Karpas-422 (cell line): ENCODE measurements around the gene DYNC1I1. TPM values are rescaled to one million over a fixed set of nuclear protein-coding genes. Genes with fewer than 3 reads are reported as not detected.

ENCODE experiments used
- DNase-seq: peaks from one replicate; pipeline ENCODE4 v3.0.0-alpha.2; 2015
- H2AFZ ChIP-seq: fragments of 200-600 bp; sonication (generic); 2 replicates; pipeline ENCODE4 v1.6.1; 2014; ENCODE audit warnings: antibody characterized with exemption, low read length, mixed read lengths
- H3K27ac ChIP-seq: fragments of 200-600 bp; sonication (generic); 2 replicates; pipeline ENCODE4 v1.5.1; 2014; ENCODE audit warnings: mild to moderate bottlenecking, low read length, moderate library complexity
- H3K27me3 ChIP-seq: fragments of 200-600 bp; sonication (generic); 2 replicates; pipeline ENCODE4 v1.6.1; 2014; ENCODE audit warnings: low read length, mixed read lengths
- H3K36me3 ChIP-seq: fragments of 200-600 bp; sonication (generic); 2 replicates; pipeline ENCODE4 v1.6.1; 2014; ENCODE audit warnings: low read length, mixed read lengths; ENCODE audit not compliant: insufficient read depth
- H3K4me1 ChIP-seq: fragments of 200-600 bp; sonication (generic); 2 replicates; pipeline ENCODE4 v1.6.1; 2014; ENCODE audit warnings: mild to moderate bottlenecking, low read length, mixed read lengths
- H3K4me2 ChIP-seq: fragments of 200-600 bp; sonication (generic); 2 replicates; pipeline ENCODE4 v1.6.1; 2014; ENCODE audit warnings: low read length, low read depth, mild to moderate bottlenecking; ENCODE audit not compliant: poor library complexity, severe bottlenecking
- H3K4me3 ChIP-seq: fragments of 200-600 bp; sonication (generic); 2 replicates; pipeline ENCODE4 v1.5.1; 2014; ENCODE audit warnings: mild to moderate bottlenecking, antibody characterized with exemption, low read length, mixed read lengths
- H3K79me2 ChIP-seq: fragments of 200-600 bp; sonication (generic); 2 replicates; pipeline ENCODE4 v1.6.1; 2014; ENCODE audit warnings: mild to moderate bottlenecking, low read length, mixed read lengths
- H3K9ac ChIP-seq: fragments of 200-600 bp; sonication (generic); 2 replicates; pipeline ENCODE4 v1.6.0; 2014; ENCODE audit warnings: low read length
- H3K9me2 ChIP-seq: fragments of 200-600 bp; sonication (generic), shearing (Covaris generic); replicated peaks from 2 replicates; pipeline ENCODE4 v1.6.0; 2014; ENCODE audit warnings: mild to moderate bottlenecking, low read length, moderate library complexity; ENCODE audit not compliant: insufficient read depth
- H3K9me3 ChIP-seq: fragments of 300-700, 200-600 bp; sonication (generic); 2 replicates; pipeline ENCODE4 v1.6.1; 2014; ENCODE audit warnings: low read length, mixed read lengths
- H4K20me1 ChIP-seq: fragments of 200-600 bp; sonication (generic); 2 replicates; pipeline ENCODE4 v1.6.1; 2014; ENCODE audit warnings: mild to moderate bottlenecking, antibody characterized with exemption, low read length, low read depth; ENCODE audit not compliant: insufficient read depth
- total RNA-seq: library from RNA; depleted of rRNA; stranded (reverse); fragments of >200 nt; shearing (Covaris generic); gene quantifications from 2 replicates; pipeline ENCODE4 v1.2.3, GENCODE V29; 2014; ENCODE audit warnings: low replicate concordance

DYNC1I1 gene
- total RNA-seq, 1 experiment from 2014 or later: not detected

DNA sequence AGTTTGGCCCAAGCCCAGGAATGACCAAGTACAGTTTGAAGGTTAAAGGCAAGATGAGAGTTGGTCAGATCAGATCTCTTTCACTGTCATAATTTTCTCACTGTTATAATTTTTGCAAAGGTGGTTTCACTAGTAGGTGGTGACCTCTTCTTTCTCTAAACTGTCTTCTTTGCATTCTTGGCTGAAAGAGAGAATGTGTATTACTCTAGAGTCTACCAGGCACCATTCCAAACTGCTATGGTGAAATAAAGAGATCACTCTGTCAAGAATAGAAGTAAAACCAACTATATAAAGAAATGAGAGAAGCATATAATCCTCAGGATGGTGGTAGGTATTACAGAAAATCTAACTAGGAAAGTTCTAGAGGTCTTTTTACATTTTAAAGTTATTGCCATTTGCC lies 72.7 kb downstream of the DYNC1I1 start:
- DNase-seq: no peak
- no peak overlapping the region for H3K4me3 ChIP-seq
- H3K4me1 ChIP-seq: no peaks in the 10 kb centered on the region
- H3K9me2 ChIP-seq: no peaks in the 10 kb centered on the region
- no peak overlapping the region for H2AFZ ChIP-seq
- H3K27ac ChIP-seq: no peak overlapping the region
- H3K9ac ChIP-seq: no peak overlapping the region
- no peaks in the 10 kb centered on the region for H4K20me1 ChIP-seq
- no peaks in the 10 kb centered on the region for H3K9me3 ChIP-seq
- H3K27me3 ChIP-seq: no peaks in the 10 kb centered on the region
- no peaks in the 10 kb centered on the region for H3K79me2 ChIP-seq
- H3K4me2 ChIP-seq: no peak overlapping the region
- no peaks in the 10 kb centered on the region for H3K36me3 ChIP-seq

GRCh38 chr7:95847061-95847460 lies 74.7 kb downstream of the DYNC1I1 start:
- DNase-seq: no peak
- no peaks in the 10 kb centered on the region for H4K20me1 ChIP-seq
- no peaks in the 10 kb centered on the region for H3K79me2 ChIP-seq
- no peaks in the 10 kb centered on the region for H3K9me2 ChIP-seq
- no peaks in the 10 kb centered on the region for H3K4me1 ChIP-seq
- H3K4me3 ChIP-seq: no peak overlapping the region
- H3K27ac ChIP-seq: no peak overlapping the region
- H2AFZ ChIP-seq: no peak overlapping the region
- no peaks in the 10 kb centered on the region for H3K9me3 ChIP-seq
- no peaks in the 10 kb centered on the region for H3K27me3 ChIP-seq
- no peaks in the 10 kb centered on the region for H3K36me3 ChIP-seq
- no peak overlapping the region for H3K9ac ChIP-seq
- no peak overlapping the region for H3K4me2 ChIP-seq

DNA sequence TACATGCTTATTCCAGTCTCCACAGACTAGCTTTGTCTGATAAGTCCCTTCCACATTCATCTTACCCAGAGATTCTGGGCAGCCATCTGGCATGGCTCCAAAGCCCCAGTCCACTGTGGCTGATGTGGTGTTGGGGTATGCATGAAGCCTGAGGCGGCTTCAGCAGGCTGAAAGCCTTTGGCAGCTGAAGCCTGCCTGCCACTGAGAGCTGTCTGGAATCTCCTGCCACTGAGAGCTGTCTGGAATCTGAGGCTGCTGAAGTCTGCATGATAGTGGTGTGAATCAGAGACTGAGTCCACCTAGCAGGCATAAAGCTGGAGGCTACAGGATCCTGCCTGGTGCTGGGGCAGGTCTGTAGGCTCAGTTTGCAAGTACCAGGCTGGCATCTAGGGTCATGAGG lies 87.1 kb downstream of the DYNC1I1 start:
- Histone ChIP-seq H3K27me3 (no peaks in the 10 kb centered on the region), H3K4me1 (no peaks in the 10 kb centered on the region), H3K9me2 (no peaks in the 10 kb centered on the region), H3K27ac (no peak overlapping the region), H2AFZ (no peak overlapping the region), H3K79me2 (no peaks in the 10 kb centered on the region), H3K9me3 (no peaks in the 10 kb centered on the region), H3K4me2 (no peak overlapping the region), H3K36me3 (no peaks in the 10 kb centered on the region), H3K9ac (no peak overlapping the region), H3K4me3 (no peak overlapping the region), H4K20me1 (no peaks in the 10 kb centered on the region)
- DNase-seq: no peak

- Histone ChIP-seq H3K9ac (no peak overlapping the region), H4K20me1 (no peaks in the 10 kb centered on the region), H3K36me3 (no peaks in the 10 kb centered on the region), H2AFZ (no peak overlapping the region), H3K4me2 (no peak overlapping the region), H3K9me3 (no peaks in the 10 kb centered on the region), H3K27ac (no peak overlapping the region), H3K4me3 (no peak overlapping the region), H3K79me2 (no peaks in the 10 kb centered on the region), H3K4me1 (no peaks in the 10 kb centered on the region), H3K27me3 (no peaks in the 10 kb centered on the region), H3K9me2 (no peaks in the 10 kb centered on the region)
- no peak for DNase-seq
Measured at GRCh38 chr7:95861041-95861440, 88.7 kb downstream of the DYNC1I1 start.

DNA sequence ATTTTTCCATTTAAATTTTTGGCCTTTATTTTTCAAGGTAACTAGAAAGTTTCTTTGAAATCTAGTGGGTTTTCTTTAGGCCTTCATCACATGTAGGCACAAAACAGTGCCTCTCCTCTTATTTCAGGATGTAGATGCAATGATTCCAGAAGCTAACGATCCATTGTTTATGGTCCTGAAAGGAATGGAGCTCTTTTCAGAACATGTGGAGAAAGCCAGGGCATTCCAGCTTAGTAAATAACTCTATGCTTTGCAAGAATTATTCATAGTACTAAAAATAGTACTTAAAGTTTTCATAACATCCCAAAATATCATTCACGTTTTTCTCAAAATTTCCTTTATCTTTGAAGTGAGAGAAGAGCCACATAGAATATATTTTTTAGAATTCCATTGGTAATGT lies 91.3 kb downstream of the DYNC1I1 start:
- H3K79me2 ChIP-seq: no peaks in the 10 kb centered on the region
- no peak overlapping the region for H2AFZ ChIP-seq
- DNase-seq: no peak
- H4K20me1 ChIP-seq: no peaks in the 10 kb centered on the region
- H3K9me3 ChIP-seq: no peaks in the 10 kb centered on the region
- no peaks in the 10 kb centered on the region for H3K4me1 ChIP-seq
- H3K9me2 ChIP-seq: no peaks in the 10 kb centered on the region
- H3K27me3 ChIP-seq: no peaks in the 10 kb centered on the region
- no peak overlapping the region for H3K4me2 ChIP-seq
- H3K9ac ChIP-seq: no peak overlapping the region
- H3K36me3 ChIP-seq: no peaks in the 10 kb centered on the region
- no peak overlapping the region for H3K27ac ChIP-seq
- H3K4me3 ChIP-seq: no peak overlapping the region

- Histone ChIP-seq H3K9me3 (no peaks in the 10 kb centered on the region), H3K79me2 (no peaks in the 10 kb centered on the region), H3K9ac (no peak overlapping the region), H4K20me1 (no peaks in the 10 kb centered on the region), H3K27me3 (no peaks in the 10 kb centered on the region), H3K36me3 (no peaks in the 10 kb centered on the region), H3K4me3 (no peak overlapping the region), H3K27ac (no peak overlapping the region), H3K4me1 (no peaks in the 10 kb centered on the region), H3K4me2 (no peak overlapping the region), H3K9me2 (no peaks in the 10 kb centered on the region), H2AFZ (no peak overlapping the region)
- DNase-seq: peak; percentile 48
Measured at GRCh38 chr7:95865716-95866371, 93.5 kb downstream of the DYNC1I1 start.

DNA sequence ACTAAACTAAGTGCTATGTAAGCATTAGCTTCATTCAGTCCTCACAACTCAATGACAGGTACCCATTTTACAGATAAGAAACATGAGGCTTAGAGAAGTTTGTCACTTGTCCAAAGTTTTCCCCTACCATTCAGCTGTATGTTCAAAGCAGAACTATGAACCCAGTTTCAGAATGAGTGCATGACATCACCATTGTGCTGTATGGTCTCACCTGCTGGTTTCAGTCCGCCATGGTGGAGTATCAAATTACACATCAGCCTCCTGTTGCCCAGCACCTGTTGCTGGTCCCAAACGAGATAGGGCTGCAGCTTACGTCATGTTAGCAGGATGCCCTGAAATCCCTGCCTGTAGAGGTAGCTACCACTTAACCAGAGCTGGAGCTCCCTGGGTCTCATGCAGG lies 95.0 kb downstream of the DYNC1I1 start:
- Histone ChIP-seq H3K4me2 (no peak overlapping the region), H3K9me3 (no peaks in the 10 kb centered on the region), H2AFZ (no peak overlapping the region), H3K27ac (no peak overlapping the region), H4K20me1 (no peaks in the 10 kb centered on the region), H3K36me3 (no peaks in the 10 kb centered on the region), H3K9me2 (no peaks in the 10 kb centered on the region), H3K4me1 (no peaks in the 10 kb centered on the region), H3K79me2 (no peaks in the 10 kb centered on the region), H3K4me3 (no peak overlapping the region), H3K27me3 (no peaks in the 10 kb centered on the region), H3K9ac (no peak overlapping the region)
- DNase-seq: no peak

DNA sequence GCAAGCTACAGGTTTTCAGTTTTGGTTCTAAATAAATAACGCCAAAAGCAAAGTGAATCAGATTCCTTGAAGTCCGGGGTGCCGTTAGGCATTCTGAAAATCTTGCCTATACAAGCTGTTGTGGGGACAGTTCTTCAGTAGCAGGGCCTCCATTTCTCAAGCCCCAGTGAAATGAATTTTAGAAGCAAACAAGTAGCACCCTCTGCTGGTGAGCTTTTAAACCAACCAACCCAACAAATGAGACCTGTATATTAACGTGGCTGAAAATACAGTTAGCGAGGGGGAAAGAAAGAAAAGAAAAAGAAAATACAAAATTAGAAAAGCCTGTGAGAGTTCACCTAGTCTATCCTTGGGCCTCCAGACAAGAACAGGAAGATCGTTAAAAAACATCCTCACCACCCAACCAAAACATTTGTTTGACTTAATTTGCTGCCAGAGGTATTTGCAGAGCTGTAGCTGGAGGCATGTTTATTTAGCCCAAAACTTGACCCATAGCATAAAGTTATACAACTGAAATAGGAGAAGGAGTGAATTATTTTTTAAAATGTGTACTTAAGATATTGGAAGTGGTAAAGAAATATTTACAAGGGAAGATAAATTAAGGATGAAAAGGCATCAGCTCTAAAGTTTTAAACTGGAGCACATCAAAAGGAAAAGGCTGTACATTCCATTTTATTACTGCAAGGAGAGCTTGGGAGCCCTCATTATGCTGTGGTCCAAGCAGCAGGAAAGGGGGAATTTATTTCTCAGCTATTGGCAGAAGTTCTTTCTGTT lies 98.9 kb downstream of the DYNC1I1 start:
- H3K9me3 ChIP-seq: no peaks in the 10 kb centered on the region
- H3K79me2 ChIP-seq: no peaks in the 10 kb centered on the region
- H3K9me2 ChIP-seq: no peaks in the 10 kb centered on the region
- H3K4me2 ChIP-seq: no peak overlapping the region
- no peak overlapping the region for H2AFZ ChIP-seq
- H3K27me3 ChIP-seq: no peaks in the 10 kb centered on the region
- no peak overlapping the region for H3K27ac ChIP-seq
- no peak overlapping the region for H3K4me3 ChIP-seq
- no peak overlapping the region for H3K9ac ChIP-seq
- no peaks in the 10 kb centered on the region for H3K36me3 ChIP-seq
- no peaks in the 10 kb centered on the region for H4K20me1 ChIP-seq
- peak; percentile 83 for DNase-seq
- H3K4me1 ChIP-seq: no peaks in the 10 kb centered on the region
